ENCODE data around the gene LDAH.
"Not testable (repeated sequence)": the region's sequence is repeated elsewhere in the genome, so short reads cannot be mapped to it uniquely, and the experiment has no call there.

LDAH gene

GRCh38 chr2:20717641-20718040, 105.3 kb downstream of the LDAH start:
- DNase-seq, result no peak

GRCh38 chr2:20716164-20716563, 106.7 kb downstream of the LDAH start:
- DNase-seq, result not testable (repeated sequence)

- DNase-seq, result not testable (repeated sequence)
These were observed 108.5 kb downstream of the LDAH start for GRCh38 chr2:20714412-20714811.

GRCh38 chr2:20713585-20713984, 109.3 kb downstream of the LDAH start:
- DNase-seq, result not testable (repeated sequence)

GRCh38 chr2:20711641-20712040, 111.3 kb downstream of the LDAH start:
- DNase-seq, result not testable (repeated sequence)

- DNase-seq, result no peak
These were observed 115.3 kb downstream of the LDAH start for GRCh38 chr2:20707601-20708000.

GRCh38 chr2:20706786-20707185, 116.1 kb downstream of the LDAH start:
- DNase-seq, result no peak

GRCh38 chr2:20706217-20706616, 116.7 kb downstream of the LDAH start:
- DNase-seq, result no peak

- no peak for DNase-seq
These were observed 118.0 kb downstream of the LDAH start for GRCh38 chr2:20704886-20705285.

GRCh38 chr2:20702563-20702962, 120.3 kb downstream of the LDAH start:
- DNase-seq, result no peak

GRCh38 chr2:20698916-20699613, 123.8 kb downstream of the LDAH start:
- DNase-seq, result no peak

- no peak for DNase-seq
These were observed 125.5 kb downstream of the LDAH start for GRCh38 chr2:20697322-20697934.

GRCh38 chr2:20696366-20696765, 126.5 kb downstream of the LDAH start:
- DNase-seq, result no peak

GRCh38 chr2:20693317-20693716, 129.6 kb downstream of the LDAH start:
- DNase-seq, result no peak

- no peak for DNase-seq
These were observed 130.8 kb downstream of the LDAH start for GRCh38 chr2:20692081-20692480.

- DNase-seq, result no peak
These were observed 131.7 kb downstream of the LDAH start for GRCh38 chr2:20691076-20691734.

- no peak for DNase-seq
These were observed 133.3 kb downstream of the LDAH start for GRCh38 chr2:20689428-20690264.

- no peak for DNase-seq
These were observed 135.6 kb downstream of the LDAH start for GRCh38 chr2:20687260-20687832.

- no peak for DNase-seq
These were observed 138.3 kb downstream of the LDAH start for GRCh38 chr2:20684581-20685063.

GRCh38 chr2:20682167-20682920, 140.6 kb downstream of the LDAH start:
- DNase-seq, result no peak

GRCh38 chr2:20680744-20681375, 142.0 kb downstream of the LDAH start:
- DNase-seq, result no peak
